GM21529 (cell line): ENCODE results near the gene KCNJ11.

Source experiments
- ATAC-seq: cut with Tn5 transposase; IDR thresholded peaks from one replicate; pipeline ENCODE4 v1.9.1; 2021; ENCODE audit not compliant: unreplicated experiment

Gene KCNJ11

GRCh38 chr11:17410606-17411379 lies 22.3 kb upstream of the KCNJ11 start:
- ATAC-seq, result no peak

GRCh38 chr11:17408641-17409040 lies 20.2 kb upstream of the KCNJ11 start:
- ATAC-seq, result no peak

GRCh38 chr11:17408026-17408425 lies 19.6 kb upstream of the KCNJ11 start:
- ATAC-seq, result no peak

- ATAC-seq, result no peak
Observed at GRCh38 chr11:17407575-17407974, 19.1 kb upstream of the KCNJ11 start.

GRCh38 chr11:17406818-17407149 lies 18.3 kb upstream of the KCNJ11 start:
- ATAC-seq, result no peak

- no peak for ATAC-seq
Observed at GRCh38 chr11:17406082-17406817, 17.8 kb upstream of the KCNJ11 start.

- peak; percentile 70 for ATAC-seq
Observed at GRCh38 chr11:17405232-17406005, 17.0 kb upstream of the KCNJ11 start.

- no peak for ATAC-seq
Observed at GRCh38 chr11:17403980-17404759, 15.7 kb upstream of the KCNJ11 start.

GRCh38 chr11:17402486-17402885 lies 14.0 kb upstream of the KCNJ11 start:
- no peak for ATAC-seq

- no peak for ATAC-seq
Observed at GRCh38 chr11:17401841-17402240, 13.4 kb upstream of the KCNJ11 start.

GRCh38 chr11:17401316-17401715 lies 12.9 kb upstream of the KCNJ11 start:
- no peak for ATAC-seq

- peak; percentile 71 for ATAC-seq
Observed at GRCh38 chr11:17400048-17400775, 11.8 kb upstream of the KCNJ11 start.

GRCh38 chr11:17399236-17399635 lies 10.8 kb upstream of the KCNJ11 start:
- no peak for ATAC-seq

GRCh38 chr11:17397311-17398002 lies 9.0 kb upstream of the KCNJ11 start:
- ATAC-seq, result no peak

- ATAC-seq, result no peak
Observed at GRCh38 chr11:17396598-17397310, 8.3 kb upstream of the KCNJ11 start.

GRCh38 chr11:17395978-17396377 lies 7.5 kb upstream of the KCNJ11 start:
- no peak for ATAC-seq

- no peak for ATAC-seq
Observed at GRCh38 chr11:17395554-17395961, 7.1 kb upstream of the KCNJ11 start.

GRCh38 chr11:17394743-17395390 lies 6.4 kb upstream of the KCNJ11 start:
- ATAC-seq, result no peak

- no peak for ATAC-seq
Observed at GRCh38 chr11:17393472-17393871, 5.0 kb upstream of the KCNJ11 start.
